HT1080 (cell line): ENCODE measurements around the gene PLPPR4. TPM values are rescaled to one million over a fixed set of nuclear protein-coding genes. Genes with fewer than 3 reads are reported as not detected.
"Not testable (repeated sequence)": the region's sequence is repeated elsewhere in the genome, so short reads cannot be mapped to it uniquely, and the experiment has no call there.

Source experiments
- DNase-seq: peaks from one replicate; pipeline ENCODE4 v3.0.0-alpha.2; 2015; ENCODE audit warnings: low read depth
- total RNA-seq: library from RNA; depleted of rRNA; stranded (reverse); fragments of >200 nt; shearing (Covaris generic); gene quantifications from 2 replicates; pipeline ENCODE4 v1.2.3, GENCODE V29; 2014

PLPPR4 gene
- total RNA-seq, 1 experiment from 2014 or later = 0.05 TPM

GRCh38 chr1:99268021-99268420 is 3.7 kb downstream of the PLPPR4 start:
- no peak for DNase-seq

GRCh38 chr1:99269321-99269720 is 5.0 kb downstream of the PLPPR4 start:
- no peak for DNase-seq

GRCh38 chr1:99270646-99271045 is 6.4 kb downstream of the PLPPR4 start:
- no peak for DNase-seq

- no peak for DNase-seq
Observed at GRCh38 chr1:99271249-99271648, 7.0 kb downstream of the PLPPR4 start.

- no peak for DNase-seq
Observed at GRCh38 chr1:99277066-99277465, 12.8 kb downstream of the PLPPR4 start.

GRCh38 chr1:99279525-99279924 is 15.2 kb downstream of the PLPPR4 start:
- DNase-seq = no peak

- no peak for DNase-seq
Observed at GRCh38 chr1:99281105-99281504, 16.8 kb downstream of the PLPPR4 start.

- DNase-seq = no peak
Observed at GRCh38 chr1:99282536-99282935, 18.2 kb downstream of the PLPPR4 start.

- not testable (repeated sequence) for DNase-seq
Observed at GRCh38 chr1:99283521-99283920, 19.2 kb downstream of the PLPPR4 start.

- no peak for DNase-seq
Observed at GRCh38 chr1:99292886-99293285, 28.6 kb downstream of the PLPPR4 start.

GRCh38 chr1:99297923-99298322 is 33.6 kb downstream of the PLPPR4 start:
- no peak for DNase-seq

GRCh38 chr1:99304725-99305282 is 40.5 kb downstream of the PLPPR4 start:
- no peak for DNase-seq

GRCh38 chr1:99305626-99306025 is 41.3 kb downstream of the PLPPR4 start:
- peak; percentile 63 for DNase-seq

GRCh38 chr1:99306056-99306455 is 41.8 kb downstream of the PLPPR4 start:
- no peak for DNase-seq

- no peak for DNase-seq
Observed at GRCh38 chr1:99306644-99307043, 42.4 kb downstream of the PLPPR4 start.

GRCh38 chr1:99315305-99315704 is 51.0 kb downstream of the PLPPR4 start:
- no peak for DNase-seq

- no peak for DNase-seq
Observed at GRCh38 chr1:99326215-99326949, 62.1 kb downstream of the PLPPR4 start.

- no peak for DNase-seq
Observed at GRCh38 chr1:99327357-99327756, 63.1 kb downstream of the PLPPR4 start.

- no peak for DNase-seq
Observed at GRCh38 chr1:99328171-99328570, 63.9 kb downstream of the PLPPR4 start.

- no peak for DNase-seq
Observed at GRCh38 chr1:99331083-99331482, 66.8 kb downstream of the PLPPR4 start.

- no peak for DNase-seq
Observed at GRCh38 chr1:99331636-99332035, 67.3 kb downstream of the PLPPR4 start.

GRCh38 chr1:99332561-99332960 is 68.3 kb downstream of the PLPPR4 start:
- DNase-seq = no peak

GRCh38 chr1:99334991-99335390 is 70.7 kb downstream of the PLPPR4 start:
- no peak for DNase-seq
